ENCODE measurements around the gene DISC1.

Gene DISC1

DNA sequence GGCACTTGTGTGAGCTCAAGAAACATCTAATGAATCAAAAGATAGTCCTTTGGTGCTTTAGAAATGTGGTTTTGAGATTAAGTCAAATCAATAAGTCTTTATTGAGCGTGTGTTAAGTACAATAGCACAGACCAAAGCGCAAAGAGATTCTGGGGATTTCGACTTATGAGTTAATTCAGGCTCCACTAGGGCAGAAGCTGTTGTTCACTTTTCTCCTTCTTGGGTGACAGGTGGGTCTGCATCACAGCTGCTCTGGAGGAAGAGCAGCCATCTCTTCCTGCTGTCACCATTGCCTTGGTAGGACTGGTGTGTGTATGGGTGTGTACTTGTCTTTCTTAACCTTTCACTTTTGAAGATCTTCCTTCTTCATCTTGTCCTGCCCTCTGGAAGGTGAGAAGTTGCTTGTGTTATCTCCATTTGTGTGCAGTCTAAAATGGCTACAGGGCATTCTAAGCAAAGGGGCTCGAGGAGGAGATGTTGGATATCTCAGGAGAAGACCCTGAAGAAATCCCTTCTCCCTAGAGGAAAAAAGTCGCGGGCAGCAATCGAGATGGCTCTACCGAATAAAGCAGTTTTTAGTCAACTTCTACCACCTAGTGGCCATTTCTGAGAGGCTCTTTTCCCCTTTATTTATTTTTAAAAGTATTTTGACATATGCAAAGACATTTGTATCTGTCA, 22.9 kb upstream of the DISC1 start:
- ATAC-seq: peak; percentile 57
- TF ChIP-seq ZFP30 (CRISPR knock-in tag; IDR thresholded peaks at IDR 0.05) (no peak), ESRRG (CRISPR knock-in tag; IDR thresholded peaks at IDR 0.05) (no peak), SNAI2 (CRISPR knock-in tag; IDR thresholded peaks at IDR 0.05) (no peak), ARNTL (CRISPR knock-in tag; IDR thresholded peaks at IDR 0.05; ENCODE audit: borderline replicate concordance, low read depth) (no peak), ISL1 (CRISPR knock-in tag; IDR thresholded peaks at IDR 0.05) (no peak), PPARA (CRISPR knock-in tag; IDR thresholded peaks at IDR 0.05; ENCODE audit: borderline replicate concordance) (no peak), ZNF70 (CRISPR knock-in tag; IDR thresholded peaks at IDR 0.05) (no peak), CSDC2 (CRISPR knock-in tag; IDR thresholded peaks at IDR 0.05) (no peak), TCF4 (CRISPR knock-in tag; IDR thresholded peaks at IDR 0.05; ENCODE audit: borderline replicate concordance) (no peak)
- TF ChIP-seq, protein P1, sequence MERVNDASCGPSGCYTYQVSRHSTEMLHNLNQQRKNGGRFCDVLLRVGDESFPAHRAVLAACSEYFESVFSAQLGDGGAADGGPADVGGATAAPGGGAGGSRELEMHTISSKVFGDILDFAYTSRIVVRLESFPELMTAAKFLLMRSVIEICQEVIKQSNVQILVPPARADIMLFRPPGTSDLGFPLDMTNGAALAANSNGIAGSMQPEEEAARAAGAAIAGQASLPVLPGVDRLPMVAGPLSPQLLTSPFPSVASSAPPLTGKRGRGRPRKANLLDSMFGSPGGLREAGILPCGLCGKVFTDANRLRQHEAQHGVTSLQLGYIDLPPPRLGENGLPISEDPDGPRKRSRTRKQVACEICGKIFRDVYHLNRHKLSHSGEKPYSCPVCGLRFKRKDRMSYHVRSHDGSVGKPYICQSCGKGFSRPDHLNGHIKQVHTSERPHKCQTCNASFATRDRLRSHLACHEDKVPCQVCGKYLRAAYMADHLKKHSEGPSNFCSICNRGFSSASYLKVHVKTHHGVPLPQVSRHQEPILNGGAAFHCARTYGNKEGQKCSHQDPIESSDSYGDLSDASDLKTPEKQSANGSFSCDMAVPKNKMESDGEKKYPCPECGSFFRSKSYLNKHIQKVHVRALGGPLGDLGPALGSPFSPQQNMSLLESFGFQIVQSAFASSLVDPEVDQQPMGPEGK (CRISPR knock-in tag; IDR thresholded peaks at IDR 0.05; ENCODE audit: borderline replicate concordance): no peak

DNA sequence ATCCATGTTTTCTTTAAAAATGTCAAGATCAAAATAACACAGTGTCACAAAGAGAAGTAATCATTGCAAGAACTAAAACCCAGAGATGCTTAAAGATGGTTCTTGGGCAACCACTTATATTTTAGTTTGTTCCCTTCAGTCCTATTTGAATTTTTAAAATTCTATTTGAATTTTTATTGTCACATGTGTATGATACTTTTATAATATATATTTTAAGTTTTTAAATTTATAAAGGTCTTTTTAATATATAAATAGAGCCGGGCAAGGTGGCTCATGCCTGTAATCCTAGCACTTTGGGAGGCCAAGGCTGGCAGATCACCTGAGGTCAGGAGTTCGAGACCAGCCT, 22.3 kb upstream of the DISC1 start:
- ATAC-seq: no peak
- TF ChIP-seq, protein P2, sequence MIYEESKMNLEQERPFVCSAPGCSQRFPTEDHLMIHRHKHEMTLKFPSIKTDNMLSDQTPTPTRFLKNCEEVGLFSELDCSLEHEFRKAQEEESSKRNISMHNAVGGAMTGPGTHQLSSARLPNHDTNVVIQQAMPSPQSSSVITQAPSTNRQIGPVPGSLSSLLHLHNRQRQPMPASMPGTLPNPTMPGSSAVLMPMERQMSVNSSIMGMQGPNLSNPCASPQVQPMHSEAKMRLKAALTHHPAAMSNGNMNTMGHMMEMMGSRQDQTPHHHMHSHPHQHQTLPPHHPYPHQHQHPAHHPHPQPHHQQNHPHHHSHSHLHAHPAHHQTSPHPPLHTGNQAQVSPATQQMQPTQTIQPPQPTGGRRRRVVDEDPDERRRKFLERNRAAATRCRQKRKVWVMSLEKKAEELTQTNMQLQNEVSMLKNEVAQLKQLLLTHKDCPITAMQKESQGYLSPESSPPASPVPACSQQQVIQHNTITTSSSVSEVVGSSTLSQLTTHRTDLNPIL (CRISPR knock-in tag; IDR thresholded peaks at IDR 0.05; ENCODE audit: low read depth): no peak
- no peak for TF ChIP-seq ZFP30 (CRISPR knock-in tag; IDR thresholded peaks at IDR 0.05)
- no peak for TF ChIP-seq ZFP3 (CRISPR knock-in tag; IDR thresholded peaks at IDR 0.05)
- TF ChIP-seq ZNF8 (CRISPR knock-in tag; IDR thresholded peaks at IDR 0.05): no peak
- no peak for TF ChIP-seq ZNF70 (CRISPR knock-in tag; IDR thresholded peaks at IDR 0.05)
- no peak for TF ChIP-seq ZNF565 (CRISPR knock-in tag; conservative IDR thresholded peaks at IDR 0.05; ENCODE audit: low read depth)
- TF ChIP-seq, protein P3, sequence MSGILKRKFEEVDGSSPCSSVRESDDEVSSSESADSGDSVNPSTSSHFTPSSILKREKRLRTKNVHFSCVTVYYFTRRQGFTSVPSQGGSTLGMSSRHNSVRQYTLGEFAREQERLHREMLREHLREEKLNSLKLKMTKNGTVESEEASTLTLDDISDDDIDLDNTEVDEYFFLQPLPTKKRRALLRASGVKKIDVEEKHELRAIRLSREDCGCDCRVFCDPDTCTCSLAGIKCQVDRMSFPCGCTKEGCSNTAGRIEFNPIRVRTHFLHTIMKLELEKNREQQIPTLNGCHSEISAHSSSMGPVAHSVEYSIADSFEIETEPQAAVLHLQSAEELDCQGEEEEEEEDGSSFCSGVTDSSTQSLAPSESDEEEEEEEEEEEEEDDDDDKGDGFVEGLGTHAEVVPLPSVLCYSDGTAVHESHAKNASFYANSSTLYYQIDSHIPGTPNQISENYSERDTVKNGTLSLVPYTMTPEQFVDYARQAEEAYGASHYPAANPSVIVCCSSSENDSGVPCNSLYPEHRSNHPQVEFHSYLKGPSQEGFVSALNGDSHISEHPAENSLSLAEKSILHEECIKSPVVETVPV (CRISPR knock-in tag; IDR thresholded peaks at IDR 0.05): no peak
- TF ChIP-seq, protein P4, sequence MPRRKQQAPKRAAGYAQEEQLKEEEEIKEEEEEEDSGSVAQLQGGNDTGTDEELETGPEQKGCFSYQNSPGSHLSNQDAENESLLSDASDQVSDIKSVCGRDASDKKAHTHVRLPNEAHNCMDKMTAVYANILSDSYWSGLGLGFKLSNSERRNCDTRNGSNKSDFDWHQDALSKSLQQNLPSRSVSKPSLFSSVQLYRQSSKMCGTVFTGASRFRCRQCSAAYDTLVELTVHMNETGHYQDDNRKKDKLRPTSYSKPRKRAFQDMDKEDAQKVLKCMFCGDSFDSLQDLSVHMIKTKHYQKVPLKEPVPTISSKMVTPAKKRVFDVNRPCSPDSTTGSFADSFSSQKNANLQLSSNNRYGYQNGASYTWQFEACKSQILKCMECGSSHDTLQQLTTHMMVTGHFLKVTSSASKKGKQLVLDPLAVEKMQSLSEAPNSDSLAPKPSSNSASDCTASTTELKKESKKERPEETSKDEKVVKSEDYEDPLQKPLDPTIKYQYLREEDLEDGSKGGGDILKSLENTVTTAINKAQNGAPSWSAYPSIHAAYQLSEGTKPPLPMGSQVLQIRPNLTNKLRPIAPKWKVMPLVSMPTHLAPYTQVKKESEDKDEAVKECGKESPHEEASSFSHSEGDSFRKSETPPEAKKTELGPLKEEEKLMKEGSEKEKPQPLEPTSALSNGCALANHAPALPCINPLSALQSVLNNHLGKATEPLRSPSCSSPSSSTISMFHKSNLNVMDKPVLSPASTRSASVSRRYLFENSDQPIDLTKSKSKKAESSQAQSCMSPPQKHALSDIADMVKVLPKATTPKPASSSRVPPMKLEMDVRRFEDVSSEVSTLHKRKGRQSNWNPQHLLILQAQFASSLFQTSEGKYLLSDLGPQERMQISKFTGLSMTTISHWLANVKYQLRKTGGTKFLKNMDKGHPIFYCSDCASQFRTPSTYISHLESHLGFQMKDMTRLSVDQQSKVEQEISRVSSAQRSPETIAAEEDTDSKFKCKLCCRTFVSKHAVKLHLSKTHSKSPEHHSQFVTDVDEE (CRISPR knock-in tag; IDR thresholded peaks at IDR 0.05): no peak
- no peak for TF ChIP-seq ISL1 (CRISPR knock-in tag; IDR thresholded peaks at IDR 0.05)
- TF ChIP-seq, protein P1 (CRISPR knock-in tag; IDR thresholded peaks at IDR 0.05; ENCODE audit: borderline replicate concordance): no peak
- no peak for TF ChIP-seq ARNTL (CRISPR knock-in tag; IDR thresholded peaks at IDR 0.05; ENCODE audit: borderline replicate concordance, low read depth)
- TF ChIP-seq TOX (CRISPR knock-in tag; IDR thresholded peaks at IDR 0.05; ENCODE audit: borderline replicate concordance): no peak

DNA sequence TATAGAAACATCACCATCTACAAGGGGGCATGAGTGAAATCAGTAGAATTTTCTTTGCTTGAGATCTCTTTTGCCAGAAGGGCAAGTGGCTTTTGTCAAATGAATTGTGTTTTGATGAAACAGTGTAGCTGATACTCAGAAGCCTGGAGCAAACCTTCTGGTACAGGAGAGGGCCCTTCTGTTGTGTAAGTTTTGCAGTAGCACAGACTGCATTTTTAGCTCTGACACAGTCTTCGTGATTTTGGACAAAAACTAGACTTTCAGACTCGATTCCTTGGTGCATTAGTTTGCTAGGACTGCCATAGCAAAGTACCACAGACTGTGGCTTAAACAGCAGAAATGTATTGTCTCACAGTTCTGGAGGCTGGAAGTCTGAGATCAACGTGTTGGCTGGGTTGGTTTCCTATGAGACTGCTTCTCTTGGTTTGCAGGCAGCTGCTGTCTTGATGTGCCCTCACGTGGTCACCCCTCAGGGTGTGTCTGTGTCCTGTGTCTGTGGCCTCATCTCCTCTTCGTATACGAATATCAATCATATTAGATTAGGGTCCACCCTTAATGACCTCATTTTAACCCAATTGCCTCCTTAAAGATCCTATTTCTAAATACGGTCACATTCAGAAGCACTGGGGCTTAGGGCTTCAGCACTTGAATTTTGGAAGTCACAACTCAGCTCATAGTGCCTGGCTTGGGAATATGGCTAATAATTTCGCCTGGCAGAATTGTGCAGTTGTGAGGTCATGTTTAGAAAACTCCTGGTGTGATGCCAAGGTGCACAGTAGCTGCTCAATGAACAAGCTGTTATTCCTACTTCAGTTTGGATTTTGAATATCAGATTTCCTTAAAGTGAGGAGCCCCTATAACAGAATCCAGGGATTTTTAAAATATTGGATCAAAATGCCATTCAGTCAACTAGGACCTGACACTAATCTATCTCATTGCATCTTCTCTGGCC, 21.2 kb upstream of the DISC1 start:
- TF ChIP-seq, protein P4 (CRISPR knock-in tag; IDR thresholded peaks at IDR 0.05): no peak
- TF ChIP-seq ARNTL (CRISPR knock-in tag; IDR thresholded peaks at IDR 0.05; ENCODE audit: borderline replicate concordance, low read depth) (no peak), BACH2 (CRISPR knock-in tag; IDR thresholded peaks at IDR 0.05; ENCODE audit: borderline replicate concordance) (no peak), PPARA (CRISPR knock-in tag; IDR thresholded peaks at IDR 0.05; ENCODE audit: borderline replicate concordance) (no peak)
- TF ChIP-seq, protein P3 (CRISPR knock-in tag; IDR thresholded peaks at IDR 0.05): no peak

More for the DNA sequence above, 21.2 kb upstream of the DISC1 start:
- no peak for ATAC-seq
